ENCODE results near the gene AVL9. TPM values are rescaled to one million over a fixed set of nuclear protein-coding genes. Genes with fewer than 3 reads are reported as not detected.

AVL9 gene
- total and polyA plus RNA-seq, 7 donors = 15.6 to 35.1 (median 21.6) TPM

GRCh38 chr7:32539919-32540531 lies 44.7 kb downstream of the AVL9 start:
- Histone ChIP-seq H3K4me1 (peaks cover 0 to 14% (median 8%) of the 10 kb centered on the region in 4 donors), H3K4me3 (no peak overlapping the region), H3K27me3 (no peaks in the 10 kb centered on the region), H3K36me3 (peaks cover 0 to 15% (median 0%) of the 10 kb centered on the region in 4 donors), H3K9me3 (no peaks in the 10 kb centered on the region), H3K27ac (no peak overlapping the region)
- TF ChIP-seq POLR2AphosphoS5 (IDR thresholded peaks at IDR 0.05) (no peak), POLR2A (IDR thresholded peaks at IDR 0.05) (no peak), CTCF (IDR thresholded peaks at IDR 0.05) (no peak), EP300 (IDR thresholded peaks at IDR 0.05) (no peak)
- no peak for DNase-seq
- intact Hi-C loops (cut with DNase I) = no loop called here
- 69 to 93% methylated on average over 4 of the region's 4 CpGs for WGBS, 2 donors

GRCh38 chr7:32542595-32542994 lies 47.3 kb downstream of the AVL9 start:
- Histone ChIP-seq H3K4me3 (no peak overlapping the region), H3K9me3 (no peaks in the 10 kb centered on the region), H3K36me3 (peaks cover 0 to 21% (median 0%) of the 10 kb centered on the region in 4 donors), H3K27ac (no peak overlapping the region), H3K4me1 (peaks cover 0 to 4% (median 0%) of the 10 kb centered on the region in 4 donors), H3K27me3 (no peaks in the 10 kb centered on the region)
- no peak for DNase-seq
- whole genome bisulfite sequencing, 2 donors = 89 to 93% methylated on average over 2 of the region's 2 CpGs
- intact Hi-C loops (cut with DNase I) = no loop called here
- TF ChIP-seq POLR2AphosphoS5 (IDR thresholded peaks at IDR 0.05) (no peak), POLR2A (IDR thresholded peaks at IDR 0.05) (no peak), EP300 (IDR thresholded peaks at IDR 0.05) (no peak), CTCF (IDR thresholded peaks at IDR 0.05) (no peak)

- TF ChIP-seq EP300 (IDR thresholded peaks at IDR 0.05) = no peak
- TF ChIP-seq POLR2AphosphoS5 (IDR thresholded peaks at IDR 0.05) = no peak
- TF ChIP-seq CTCF (IDR thresholded peaks at IDR 0.05) = no peak
- no peak for TF ChIP-seq POLR2A (IDR thresholded peaks at IDR 0.05)
- intact Hi-C loops (cut with DNase I) = no loop called here
- WGBS, 2 donors = 77 to 97% methylated on average over 4 of the region's 4 CpGs
- no peak for DNase-seq
- Histone ChIP-seq H3K27ac (no peak overlapping the region), H3K9me3 (no peaks in the 10 kb centered on the region), H3K27me3 (no peaks in the 10 kb centered on the region), H3K4me1 (no peaks in the 10 kb centered on the region), H3K36me3 (peaks cover 3 to 89% (median 13%) of the 10 kb centered on the region in 4 donors), H3K4me3 (no peak overlapping the region)
Measured at GRCh38 chr7:32559480-32559879, 64.2 kb downstream of the AVL9 start.

GRCh38 chr7:32560075-32560474 lies 64.8 kb downstream of the AVL9 start:
- Histone ChIP-seq H3K27ac (no peak overlapping the region), H3K9me3 (no peaks in the 10 kb centered on the region), H3K36me3 (peaks cover 3 to 83% (median 13%) of the 10 kb centered on the region in 4 donors), H3K4me3 (no peak overlapping the region), H3K27me3 (no peaks in the 10 kb centered on the region), H3K4me1 (no peaks in the 10 kb centered on the region)
- DNase-seq = no peak
- intact Hi-C loops (cut with DNase I) = no loop called here
- 98 to 99% methylated on average over 2 of the region's 2 CpGs for WGBS, 2 donors
- TF ChIP-seq CTCF (IDR thresholded peaks at IDR 0.05) (no peak), POLR2A (IDR thresholded peaks at IDR 0.05) (no peak), POLR2AphosphoS5 (IDR thresholded peaks at IDR 0.05) (no peak), EP300 (IDR thresholded peaks at IDR 0.05) (no peak)

GRCh38 chr7:32561613-32562012 lies 66.3 kb downstream of the AVL9 start:
- Histone ChIP-seq H3K4me3 (no peak overlapping the region), H3K27ac (no peak overlapping the region), H3K4me1 (no peaks in the 10 kb centered on the region), H3K9me3 (no peaks in the 10 kb centered on the region), H3K36me3 (peaks cover 3 to 69% (median 12%) of the 10 kb centered on the region in 4 donors), H3K27me3 (no peaks in the 10 kb centered on the region)
- no peak for TF ChIP-seq CTCF (IDR thresholded peaks at IDR 0.05)
- no peak for TF ChIP-seq POLR2AphosphoS5 (IDR thresholded peaks at IDR 0.05)
- no peak for TF ChIP-seq POLR2A (IDR thresholded peaks at IDR 0.05)
- no peak for TF ChIP-seq EP300 (IDR thresholded peaks at IDR 0.05)
- no peak for DNase-seq
- intact Hi-C loops (cut with DNase I) = no loop called here
- WGBS, 2 donors = 71 to 92% methylated on average over 2 of the region's 2 CpGs

Measured in sigmoid colon (tissue), 7 donors.